HepG2 (cell line): ENCODE measurements around the gene GALR2. TPM values are rescaled to one million over a fixed set of nuclear protein-coding genes. Genes with fewer than 3 reads are reported as not detected.

ENCODE experiments used
- ATAC-seq: fragments of 200-7000 bp; cut with Tn5 transposase; 3 replicates; pipeline ENCODE4 v1.9.1; 2020; ENCODE audit warnings: mild to moderate bottlenecking, moderate library complexity
- BruUV-seq: library from RNA; stranded (reverse); fragments of 400-500 nt; replicated peaks from 2 replicates; lab custom pipeline; 2021; lab: Mats Ljungman, UMichigan
- CTCF ChIA-PET: fragments of 300-600 bp; formaldehyde crosslinking; extraction: SDS; loops from one replicate; lab custom pipeline; 2021; ENCODE audit warnings: low total read pairs, inconsistent platforms, low intra/inter-chr PET ratio; lab: Yijun Ruan, JAX
- POLR2A ChIA-PET: fragments of 350-600 bp; sonication (Branson Sonifier 250); formaldehyde crosslinking; loops from one replicate; lab custom pipeline; 2020; ENCODE audit warnings: antibody characterized with exemption, inconsistent platforms; lab: Yijun Ruan, JAX
- DNase-seq: peaks from one replicate; pipeline ENCODE4 v3.0.0-alpha.2; 2015; ENCODE audit warnings: low spot score
- FAIRE-seq: peaks from 3 replicates; lab custom pipeline; 2011; peaks lifted over from hg19 to GRCh38; lab: Jason Lieb, UNC
- H2AFZ ChIP-seq: one replicate; pipeline ENCODE4 v1.6.1; 2011; ENCODE audit warnings: low read length, inconsistent platforms
- H3K27ac ChIP-seq: fragments of 300-600 bp; 3 replicates; pipeline ENCODE4 v1.8.0; 2011; ENCODE audit warnings: mixed run types, mild to moderate bottlenecking, mixed read lengths, low read length, inconsistent platforms; ENCODE audit not compliant: insufficient read depth; ENCODE audit errors: extremely low read length
- H3K27me3 ChIP-seq, 2 experiments: fragments of 200-600 bp in 1 of 2; 2 replicates in 1 of 2; 3 replicates in 1 of 2; pipeline versions ENCODE4 v1.6.0 to v1.8.0; 2011; ENCODE audit warnings: low read length in 2 of 2, mild to moderate bottlenecking in 2 of 2, moderate library complexity in 2 of 2, inconsistent platforms in 1 of 2; ENCODE audit not compliant: insufficient read depth in 2 of 2, control insufficient read depth in 1 of 2
- H3K36me3 ChIP-seq, 2 experiments: fragments of 200-600 bp in 1 of 2; replicated peaks in 1 of 2; 2 replicates in 1 of 2; 3 replicates in 1 of 2; pipeline versions ENCODE4 v1.5.1 to v1.8.0; 2011; ENCODE audit warnings: low read length in 2 of 2, inconsistent platforms in 1 of 2; ENCODE audit not compliant: insufficient read depth in 2 of 2, control insufficient read depth in 1 of 2
- H3K4me1 ChIP-seq: 2 replicates; pipeline ENCODE4 v1.5.1; 2012; ENCODE audit warnings: low read length, inconsistent platforms; ENCODE audit not compliant: insufficient read depth
- H3K4me2 ChIP-seq: 2 replicates; pipeline ENCODE4 v1.6.0; 2011; ENCODE audit warnings: low read depth, low read length, inconsistent platforms
- H3K4me3 ChIP-seq, 3 experiments: fragments of 200-600 bp in 1 of 3; sonication (generic), shearing (Covaris generic) in 1 of 3; replicated peaks in 1 of 3; 2 replicates each; pipeline ENCODE4 v1.5.1; 2011 to 2016; ENCODE audit warnings: low read length in 3 of 3, inconsistent platforms in 2 of 3, low read depth in 2 of 3, mild to moderate bottlenecking in 2 of 3, control low read depth in 1 of 3, mixed read lengths in 1 of 3; ENCODE audit not compliant: insufficient read depth in 1 of 3
- H3K79me2 ChIP-seq: one replicate; pipeline ENCODE4 v1.6.1; 2011; ENCODE audit warnings: low read length, inconsistent platforms; ENCODE audit not compliant: insufficient read depth
- H3K9ac ChIP-seq: 2 replicates; pipeline ENCODE4 v1.6.0; 2011; ENCODE audit warnings: mild to moderate bottlenecking, low read depth, low read length, inconsistent platforms; ENCODE audit not compliant: insufficient read depth
- H3K9me3 ChIP-seq: 2 replicates; pipeline ENCODE4 v1.5.1; 2012; ENCODE audit warnings: mild to moderate bottlenecking, low read length
- H4K20me1 ChIP-seq: 2 replicates; pipeline ENCODE4 v1.6.0; 2011; ENCODE audit warnings: inconsistent platforms, mild to moderate bottlenecking, low read length, moderate library complexity; ENCODE audit not compliant: insufficient read depth
- EEA1 ChIP-seq: sonication (generic); formaldehyde crosslinking; IDR thresholded peaks from 2 replicates; pipeline ENCODE4 v1.5.1; 2020; ENCODE audit warnings: mild to moderate bottlenecking, missing genetic modification reagents, borderline replicate concordance
- EHMT2 ChIP-seq: fragments of 200-600 bp; sonication (generic); IDR thresholded peaks from 2 replicates; pipeline ENCODE4 v1.7.0; 2017; ENCODE audit warnings: antibody characterized with exemption, low read depth, low read length, borderline replicate concordance
- HNF4G ChIP-seq, 2 experiments: sonication (generic) in 1 of 2; formaldehyde crosslinking in 1 of 2; IDR thresholded peaks; 2 replicates each; pipeline versions ENCODE4 v1.4.0 to v1.6.1; 2011 to 2020; ENCODE audit warnings: borderline replicate concordance in 2 of 2, low read depth in 2 of 2, mild to moderate bottlenecking in 2 of 2, low read length in 1 of 2, missing genetic modification reagents in 1 of 2, moderate library complexity in 1 of 2
- MED8 ChIP-seq: sonication (generic); formaldehyde crosslinking; IDR thresholded peaks from 2 replicates; pipeline ENCODE4 v1.8.1; 2023; ENCODE audit warnings: mild to moderate bottlenecking, missing genetic modification reagents; ENCODE audit not compliant: insufficient replicate concordance
- NFE2L2 ChIP-seq: fragments of 150-350 bp; IDR thresholded peaks from 2 replicates; pipeline ENCODE4 v1.6.1; 2014; ENCODE audit warnings: low read length
- PAX8 ChIP-seq: sonication (generic); formaldehyde crosslinking; IDR thresholded peaks from 2 replicates; pipeline ENCODE4 v1.8.0; 2022; ENCODE audit warnings: mild to moderate bottlenecking, missing genetic modification reagents, borderline replicate concordance
- PHF8 ChIP-seq: sonication (generic); formaldehyde crosslinking; IDR thresholded peaks from 2 replicates; pipeline ENCODE4 v1.5.0; 2020; ENCODE audit warnings: missing genetic modification reagents
- RFX1 ChIP-seq: fragments of 450-650 bp; IDR thresholded peaks from 2 replicates; pipeline ENCODE4 v1.6.1; 2017
- RFX5 ChIP-seq: IDR thresholded peaks from 2 replicates; pipeline ENCODE4 v1.6.1; 2011; ENCODE audit warnings: low read depth, low read length, improper control_type of control experiment
- ZBTB43 ChIP-seq: sonication (generic); formaldehyde crosslinking; conservative IDR thresholded peaks from 2 replicates; pipeline ENCODE4 v1.4.0; 2020; ENCODE audit warnings: missing genetic modification reagents
- ZFP82 ChIP-seq: sonication (generic); formaldehyde crosslinking; IDR thresholded peaks from 2 replicates; pipeline ENCODE4 v1.5.1; 2020; ENCODE audit warnings: mild to moderate bottlenecking, missing genetic modification reagents, borderline replicate concordance
- ZNF281 ChIP-seq: sonication (generic); formaldehyde crosslinking; IDR thresholded peaks from 2 replicates; pipeline ENCODE4 v1.4.0; 2020; ENCODE audit warnings: missing genetic modification reagents, borderline replicate concordance
- WGBS: methylation state at CpG from one replicate; pipeline ENCODE4 v1.1.6; 2017; ENCODE audit warnings: low lambda C conversion rate; 5-methylcytosine and 5-hydroxymethylcytosine counted together
- in situ Hi-C: cut with HindIII; loops from 2 replicates; pipeline ENCODE4 v1.10.0; 2017; ENCODE audit warnings: low pct_unique_long_range_greater_than_20kb; ENCODE audit not compliant: extremely low pct_ligation_motif_present
- intact Hi-C: fragments of 100-400 bp; cut with micrococcal nuclease; formaldehyde crosslinking; loops from one replicate; pipeline ENCODE4 v1.10.0; 2022; ENCODE audit not compliant: unreplicated experiment
- polyA plus RNA-seq, 8 experiments: library from polyadenylated mRNA; depleted of rRNA in 3 of 8; stranded (reverse) in 7 of 8; unstranded in 1 of 8; fragments of >200 nt; fragmentation: Illumina TruSeq in 4 of 8; extraction: Trizol in 4 of 8; gene quantifications; 2 replicates each; pipeline versions ENCODE4 v1.2.1 to v1.2.3, GENCODE V29; 2011 to 2016; ENCODE audit warnings: low read depth in 4 of 8, missing spikeins in 1 of 8, mixed read lengths in 1 of 8; ENCODE audit not compliant: insufficient read depth in 1 of 8
- total RNA-seq, 5 experiments: library from RNA; depleted of rRNA; stranded (reverse); fragments of >200 nt; fragmentation: Illumina TruSeq; extraction: Trizol; gene quantifications; 2 replicates each; pipeline ENCODE4 v1.2.3, GENCODE V29; 2016; ENCODE audit warnings: low read depth in 1 of 5

The GALR2 gene
- total and polyA plus RNA-seq, 2 of the 13 experiments (the other 11 are each of a cell fraction or from before 2014, with no cell fraction given) = 0.48 to 0.58 TPM

GRCh38 chr17:76048711-76049110 lies 25.9 kb upstream of the GALR2 start:
- BruUV-seq = no TSS peak
- no peak overlapping the region for H3K9ac ChIP-seq
- ChIA-PET POLR2A (interaction anchor here (0.6 kb wide), 1 partner anchor 437 kb away, joined by 4 read pairs; no protein-coding TSS in a partner anchor), CTCF (no interaction called here)
- H3K27ac ChIP-seq = no peak overlapping the region
- no peak for FAIRE-seq
- intact Hi-C loops = no loop called here
- H3K4me2 ChIP-seq = no peak overlapping the region
- H4K20me1 ChIP-seq = no peaks in the 10 kb centered on the region
- in situ Hi-C loops = no loop called here
- no peak overlapping the region for H2AFZ ChIP-seq
- H3K4me3 ChIP-seq = no peak overlapping the region
- no peak for ATAC-seq
- no peaks in the 10 kb centered on the region for H3K4me1 ChIP-seq
- no peak for DNase-seq
- H3K79me2 ChIP-seq = no peaks in the 10 kb centered on the region
- H3K9me3 ChIP-seq = no peaks in the 10 kb centered on the region
- TF ChIP-seq PHF8 = no peak
- peak; percentile 24; the same call in 1 of the 2 replicates for TF ChIP-seq RFX1
- TF ChIP-seq, all 625 proteins: peak for 1
- WGBS = 96% methylated on average over 9 of the region's 9 CpGs
- peaks cover 59 to 90% of the 10 kb centered on the region in 2 experiments for H3K36me3 ChIP-seq
- no peaks in the 10 kb centered on the region for H3K27me3 ChIP-seq

- WGBS = 95% methylated on average over 3 of the region's 3 CpGs
- no peak for FAIRE-seq
These were observed 25.3 kb upstream of the GALR2 start for GRCh38 chr17:76049239-76049638.

More at GRCh38 chr17:76049239-76049638, 25.3 kb upstream of the GALR2 start:
- in situ Hi-C loops (no loop called here), intact Hi-C loops (no loop called here)
- Histone ChIP-seq H4K20me1 (no peaks in the 10 kb centered on the region; the same call in 1 of the 2 replicates), H3K27ac (no peak overlapping the region), H3K4me3 (no peak overlapping the region), H3K9ac (no peak overlapping the region), H3K36me3 (peaks cover 57 to 89% of the 10 kb centered on the region in 2 experiments), H3K27me3 (no peaks in the 10 kb centered on the region), H3K4me2 (no peak overlapping the region), H3K79me2 (no peaks in the 10 kb centered on the region), H2AFZ (no peak overlapping the region), H3K9me3 (no peaks in the 10 kb centered on the region), H3K4me1 (no peaks in the 10 kb centered on the region)
- CTCF ChIA-PET = no interaction called here
- TF ChIP-seq RFX5 (no peak), ZFP82 (CRISPR knock-in tag) (no peak), NFE2L2 (no peak), EEA1 (CRISPR knock-in tag) (no peak), HNF4G (IDR thresholded peaks at IDR 0.05; ENCODE audit: borderline replicate concordance, low read depth, low read length) (no peak), HNF4G (CRISPR knock-in tag; IDR thresholded peaks at IDR 0.05; ENCODE audit: borderline replicate concordance, low read depth) (no peak), EHMT2 (no peak), ZBTB43 (no peak), ZNF281 (CRISPR knock-in tag) (no peak), PAX8 (CRISPR knock-in tag) (no peak), MED8 (CRISPR knock-in tag) (no peak)
- BruUV-seq = no TSS peak
- DNase-seq = no peak
- POLR2A ChIA-PET = interaction anchor here (0.6 kb wide), 1 partner anchor 438 kb away, joined by 4 read pairs; no protein-coding TSS in a partner anchor
- ATAC-seq = no peak
